K562 (cell line): ENCODE results near the gene ARHGAP22. TPM values are rescaled to one million over a fixed set of nuclear protein-coding genes. Genes with fewer than 3 reads are reported as not detected.

Experiments
- ADNP ChIP-seq: fragments of 200-800 bp; sonication (Bioruptor generic); IDR thresholded peaks from 2 replicates; pipeline ENCODE4 v1.6.1; 2016; ENCODE audit warnings: missing genetic modification characterization, missing compliant biosample characterization
- CHCHD3 ChIP-seq: fragments of 250-450 bp; sonication (Bioruptor Pico); IDR thresholded peaks from 2 replicates; pipeline ENCODE4 v2.1.2; 2022; ENCODE audit warnings: mild to moderate bottlenecking
- GTF2F1 ChIP-seq: IDR thresholded peaks from 2 replicates; pipeline ENCODE4 v1.6.1; 2011; ENCODE audit warnings: low read depth, low read length, improper control_type of control experiment
- HDAC2 ChIP-seq: fragments of 450-650 bp; IDR thresholded peaks from 2 replicates; pipeline ENCODE4 v1.6.1; 2016; ENCODE audit warnings: mild to moderate bottlenecking
- HNRNPH1 ChIP-seq: fragments of 200-400 bp; formaldehyde crosslinking; optimal IDR thresholded peaks from 2 replicates; pipeline ENCODE3; 2017; ENCODE audit warnings: low read depth, mild to moderate bottlenecking, low read length, moderate library complexity
- JUND ChIP-seq, 2 experiments: IDR thresholded peaks; 2 replicates in 1 of 2; 3 replicates in 1 of 2; pipeline ENCODE4 v1.6.1; 2011; ENCODE audit warnings: borderline replicate concordance in 2 of 2, low read depth in 2 of 2, low read length in 2 of 2, improper control_type of control experiment in 1 of 2, missing biosample characterization in 1 of 2, missing genetic modification characterization in 1 of 2, missing genetic modification reagents in 1 of 2
- MTF1 ChIP-seq: fragments of 250-450 bp; sonication (Bioruptor Pico); IDR thresholded peaks from 2 replicates; pipeline ENCODE4 v1.9.0; 2021; ENCODE audit warnings: moderate library complexity, mild to moderate bottlenecking, inconsistent platforms, borderline replicate concordance
- PHF8 ChIP-seq: fragments of 200-600 bp; sonication (generic); IDR thresholded peaks from 2 replicates; pipeline ENCODE4 v1.6.1; 2012; ENCODE audit warnings: mixed run types, mild to moderate bottlenecking, inconsistent platforms, low read length, moderate library complexity, borderline replicate concordance
- PHTF2 ChIP-seq: fragments of 250-450 bp; sonication (Bioruptor Pico); IDR thresholded peaks from 2 replicates; pipeline ENCODE4 v1.5.0; 2021; ENCODE audit warnings: mild to moderate bottlenecking
- RBFOX2 ChIP-seq: fragments of 200-400 bp; formaldehyde crosslinking; IDR thresholded peaks from 2 replicates; pipeline ENCODE4 v1.6.1; 2017; ENCODE audit warnings: low read depth, mild to moderate bottlenecking, low read length, moderate library complexity
- XRCC4 ChIP-seq: IDR thresholded peaks from one replicate; pipeline ENCODE4 v1.6.1; 2011; ENCODE audit not compliant: insufficient read depth, insufficient read length; ENCODE audit errors: extremely low read depth
- polyA plus RNA-seq, 8 experiments: library from polyadenylated mRNA; depleted of rRNA in 4 of 8; stranded (reverse) in 5 of 8; unstranded in 3 of 8; fragments of >200 nt; fragmentation: Nextera tagmentation in 2 of 8; fragmentation: Illumina TruSeq in 1 of 8; extraction: Ambion mirVana in 2 of 8; extraction: Trizol in 1 of 8; gene quantifications; 2 replicates each; pipeline versions ENCODE4 v1.2.1 to v1.2.3, GENCODE V29; 2011 to 2014; ENCODE audit warnings: inconsistent platforms in 1 of 8, missing spikeins in 1 of 8
- total RNA-seq, 7 experiments: library from RNA; depleted of rRNA in 6 of 7; stranded (reverse); fragments of >200 nt in 6 of 7; fragmentation: Illumina TruSeq in 2 of 7; extraction: Trizol in 2 of 7; gene quantifications; 2 replicates each; pipeline versions ENCODE4 v1.2.1 to v1.2.3, GENCODE V29; 2011 to 2021; ENCODE audit warnings: low replicate concordance in 1 of 7
- TF ChIP-seq, protein P1 (sequence below): fragments of 450-650 bp; formaldehyde crosslinking; IDR thresholded peaks from 2 replicates; pipeline ENCODE4 v1.4.0; 2022; ENCODE audit warnings: missing genetic modification characterization
- TF ChIP-seq, protein P2 (sequence below), 2 experiments: fragments of 450-650 bp in 1 of 2; sonication (generic) in 1 of 2; formaldehyde crosslinking in 1 of 2; IDR thresholded peaks in 1 of 2; conservative IDR thresholded peaks in 1 of 2; 2 replicates each; pipeline versions ENCODE4 v1.6.1 to v1.8.1; 2016 to 2023; ENCODE audit warnings: mild to moderate bottlenecking in 2 of 2, moderate library complexity in 2 of 2, inconsistent platforms in 1 of 2, missing genetic modification reagents in 1 of 2
- TF ChIP-seq, protein P3 (sequence below): IDR thresholded peaks from 2 replicates; pipeline ENCODE4 v1.6.1; 2014; ENCODE audit warnings: antibody characterized with exemption

ARHGAP22 gene
- total and polyA plus RNA-seq, 9 of the 15 experiments (the other 6 are each of a cell fraction or from before 2014, with no cell fraction given), result 1.3 to 28.1 (median 12.7) TPM

DNA sequence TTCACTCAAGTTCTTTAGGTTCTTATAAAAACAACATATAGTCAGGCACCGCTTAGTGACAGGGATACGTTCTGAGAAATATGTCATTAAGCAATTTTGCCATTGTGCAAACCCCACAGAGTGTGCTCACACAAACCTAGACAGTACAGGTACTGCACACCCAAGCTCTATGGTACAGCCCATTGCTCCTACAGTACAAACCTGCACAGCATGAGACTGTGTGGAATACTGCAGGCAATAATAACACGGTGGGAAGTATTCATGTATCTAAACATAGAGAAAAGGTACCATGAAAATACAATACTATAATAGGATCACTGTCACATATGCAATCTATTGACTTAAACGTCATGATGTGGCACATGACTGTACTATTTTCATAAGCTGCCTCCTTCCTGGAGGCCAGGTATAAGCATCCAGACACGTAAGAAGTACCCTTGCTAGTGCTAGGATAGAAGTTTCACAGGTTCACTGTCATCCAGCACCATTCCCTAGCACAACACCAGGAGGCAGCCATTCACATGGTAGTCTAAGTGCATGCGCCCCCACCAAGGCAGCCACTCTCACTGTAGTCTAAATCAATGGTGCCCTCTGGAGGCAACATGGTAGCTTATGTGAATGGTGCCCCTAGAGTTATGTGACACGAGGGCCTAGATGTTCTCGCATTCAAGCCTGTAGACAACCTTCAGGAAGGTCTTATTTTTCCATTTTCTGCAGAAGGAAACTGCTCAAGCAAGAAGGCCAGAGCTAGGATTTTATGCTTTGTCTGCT lies 98.5 kb downstream of the ARHGAP22 start (continued):
- TF ChIP-seq JUND (IDR thresholded peaks at IDR 0.05; ENCODE audit: borderline replicate concordance, low read depth, low read length) (peak; percentile 42; the same call in 1 of the 2 replicates), JUND (tag; IDR thresholded peaks at IDR 0.05; ENCODE audit: borderline replicate concordance, low read depth, low read length) (peak; percentile 71; the same call in 1 of the 3 replicates), HNRNPH1 (no peak), MTF1 (no peak), PHF8 (no peak), PHTF2 (CRISPR knock-in tag) (no peak), HDAC2 (no peak), GTF2F1 (no peak), XRCC4 (no peak), ADNP (tag) (0 out of 2 replicates have a peak, but pooled peaks have one; percentile 41), CHCHD3 (no peak), RBFOX2 (no peak)
- TF ChIP-seq, protein P1, sequence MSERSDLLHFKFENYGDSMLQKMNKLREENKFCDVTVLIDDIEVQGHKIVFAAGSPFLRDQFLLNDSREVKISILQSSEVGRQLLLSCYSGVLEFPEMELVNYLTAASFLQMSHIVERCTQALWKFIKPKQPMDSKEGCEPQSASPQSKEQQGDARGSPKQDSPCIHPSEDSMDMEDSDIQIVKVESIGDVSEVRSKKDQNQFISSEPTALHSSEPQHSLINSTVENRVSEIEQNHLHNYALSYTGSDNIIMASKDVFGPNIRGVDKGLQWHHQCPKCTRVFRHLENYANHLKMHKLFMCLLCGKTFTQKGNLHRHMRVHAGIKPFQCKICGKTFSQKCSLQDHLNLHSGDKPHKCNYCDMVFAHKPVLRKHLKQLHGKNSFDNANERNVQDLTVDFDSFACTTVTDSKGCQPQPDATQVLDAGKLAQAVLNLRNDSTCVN (CRISPR knock-in tag), result 0 out of 2 replicates have a peak, but pooled peaks have one; percentile 41
- TF ChIP-seq, protein P2, sequence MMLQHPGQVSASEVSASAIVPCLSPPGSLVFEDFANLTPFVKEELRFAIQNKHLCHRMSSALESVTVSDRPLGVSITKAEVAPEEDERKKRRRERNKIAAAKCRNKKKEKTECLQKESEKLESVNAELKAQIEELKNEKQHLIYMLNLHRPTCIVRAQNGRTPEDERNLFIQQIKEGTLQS (IDR thresholded peaks at IDR 0.05), result no peak
- TF ChIP-seq, protein P2 (CRISPR knock-in tag; conservative IDR thresholded peaks at IDR 0.05), result no peak
- TF ChIP-seq, protein P3, sequence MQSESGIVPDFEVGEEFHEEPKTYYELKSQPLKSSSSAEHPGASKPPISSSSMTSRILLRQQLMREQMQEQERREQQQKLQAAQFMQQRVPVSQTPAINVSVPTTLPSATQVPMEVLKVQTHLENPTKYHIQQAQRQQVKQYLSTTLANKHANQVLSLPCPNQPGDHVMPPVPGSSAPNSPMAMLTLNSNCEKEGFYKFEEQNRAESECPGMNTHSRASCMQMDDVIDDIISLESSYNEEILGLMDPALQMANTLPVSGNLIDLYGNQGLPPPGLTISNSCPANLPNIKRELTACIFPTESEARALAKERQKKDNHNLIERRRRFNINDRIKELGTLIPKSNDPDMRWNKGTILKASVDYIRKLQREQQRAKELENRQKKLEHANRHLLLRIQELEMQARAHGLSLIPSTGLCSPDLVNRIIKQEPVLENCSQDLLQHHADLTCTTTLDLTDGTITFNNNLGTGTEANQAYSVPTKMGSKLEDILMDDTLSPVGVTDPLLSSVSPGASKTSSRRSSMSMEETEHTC, result no peak
